ENCODE results near the gene WDTC1.

DNA sequence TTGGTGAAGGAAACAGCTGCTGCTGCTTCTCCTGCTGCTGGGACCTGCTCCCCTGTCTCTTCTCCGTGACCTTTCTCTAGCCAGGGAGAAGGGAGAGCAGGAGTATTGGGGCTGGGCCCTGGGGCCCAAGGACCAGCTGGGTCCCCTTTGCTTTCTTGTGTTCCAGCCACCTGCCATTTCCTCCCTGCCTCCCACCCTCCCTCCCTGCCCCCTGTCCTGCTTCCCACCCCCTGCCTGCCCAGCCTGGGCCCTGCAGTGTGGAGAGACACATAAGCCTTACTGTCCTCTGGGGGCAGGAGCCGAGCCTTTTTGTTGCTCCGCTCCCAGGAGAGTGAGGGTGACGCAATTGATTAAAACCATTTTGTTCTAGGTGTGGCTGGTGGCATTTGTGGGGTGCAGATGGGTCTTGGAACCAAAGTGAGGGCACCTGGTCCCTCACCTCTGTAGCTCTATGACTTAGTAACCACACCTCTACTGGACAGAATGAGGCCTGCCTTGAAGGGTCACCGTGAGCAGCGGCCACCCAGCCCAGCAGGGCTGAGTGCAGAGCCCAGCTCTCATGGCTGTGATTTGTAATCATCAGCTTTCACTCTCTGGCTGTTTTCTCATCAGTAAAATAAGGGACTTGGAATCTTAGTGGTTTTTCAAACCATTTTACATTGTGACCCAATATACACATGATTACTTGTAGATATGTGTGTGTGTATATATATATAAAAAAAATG, 73.6 kb downstream of the WDTC1 start:
- no peak for TF ChIP-seq CTCF (IDR thresholded peaks at IDR 0.05)
- TF ChIP-seq POLR2A (IDR thresholded peaks at IDR 0.05): no peak
